GM21367 (cell line): ENCODE data around the gene FXYD4.
A peak's percentile ranks its signal among the peaks of the same experiment; 100 is the strongest.

Source experiments
- ATAC-seq: cut with Tn5 transposase; IDR thresholded peaks from one replicate; pipeline ENCODE4 v1.9.1; 2021; ENCODE audit not compliant: unreplicated experiment

The FXYD4 gene

DNA sequence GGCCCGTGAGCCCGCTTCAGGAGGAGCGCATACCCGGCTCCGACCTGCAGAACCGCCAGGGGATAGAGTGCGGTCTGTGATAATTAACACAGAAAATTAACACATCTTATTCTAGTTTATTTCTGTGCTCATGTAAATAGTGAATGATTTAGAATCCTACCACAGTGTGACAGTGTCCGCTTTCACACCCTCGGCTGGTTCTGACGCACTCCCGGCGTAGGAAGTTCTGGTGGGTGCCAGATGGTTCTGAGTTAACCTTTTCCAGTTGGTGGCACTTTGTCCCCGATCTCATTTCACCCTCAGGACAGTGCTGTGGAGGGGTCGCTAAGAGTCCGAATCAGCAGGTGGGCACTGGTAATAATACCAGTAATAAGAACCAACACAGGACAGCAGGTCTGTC is 28.3 kb upstream of the FXYD4 start:
- no peak for ATAC-seq

DNA sequence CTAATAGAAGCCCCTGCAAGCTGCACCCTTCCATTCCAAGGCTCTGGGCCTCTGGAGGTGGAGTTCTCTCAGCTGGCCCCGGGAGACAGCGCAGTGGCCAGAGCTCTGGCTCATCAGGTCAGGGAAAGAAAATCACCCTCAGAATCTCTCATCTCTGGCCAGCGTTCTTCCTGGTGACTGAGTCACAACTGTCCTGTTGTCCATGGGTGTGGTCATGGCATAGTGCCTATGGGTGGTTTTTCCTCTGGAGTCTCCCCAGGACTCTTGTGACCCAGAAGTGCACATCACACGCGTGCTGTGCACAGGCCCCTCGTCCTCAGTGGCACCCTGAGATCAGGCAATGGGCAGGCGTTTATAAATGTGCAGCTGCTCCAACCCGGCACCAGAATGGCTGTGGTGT is 27.4 kb upstream of the FXYD4 start:
- ATAC-seq = no peak

GRCh38 chr10:43347997-43348396 is 23.4 kb upstream of the FXYD4 start:
- ATAC-seq = no peak

- peak; percentile 100 for ATAC-seq
Measured at GRCh38 chr10:43348511-43349312, 22.7 kb upstream of the FXYD4 start.

DNA sequence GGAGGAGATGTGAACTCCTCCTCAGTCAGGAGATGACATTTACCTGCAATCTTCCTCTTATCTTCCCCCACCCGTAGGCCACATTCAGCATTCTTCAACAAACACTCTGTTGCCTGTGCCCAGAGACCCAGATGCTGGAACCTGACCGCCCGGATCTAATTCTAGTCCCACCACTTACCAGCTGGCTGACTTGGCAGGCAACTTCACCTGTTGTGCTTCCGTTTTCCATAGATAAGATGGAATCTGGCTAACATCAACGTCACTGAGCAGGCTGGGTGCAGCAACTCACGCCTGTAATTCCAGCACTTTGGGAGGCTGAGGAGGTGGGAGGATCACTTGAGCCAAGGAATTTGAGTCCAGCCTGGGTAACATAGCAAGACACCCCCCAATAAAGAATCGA is 21.3 kb upstream of the FXYD4 start:
- no peak for ATAC-seq

DNA sequence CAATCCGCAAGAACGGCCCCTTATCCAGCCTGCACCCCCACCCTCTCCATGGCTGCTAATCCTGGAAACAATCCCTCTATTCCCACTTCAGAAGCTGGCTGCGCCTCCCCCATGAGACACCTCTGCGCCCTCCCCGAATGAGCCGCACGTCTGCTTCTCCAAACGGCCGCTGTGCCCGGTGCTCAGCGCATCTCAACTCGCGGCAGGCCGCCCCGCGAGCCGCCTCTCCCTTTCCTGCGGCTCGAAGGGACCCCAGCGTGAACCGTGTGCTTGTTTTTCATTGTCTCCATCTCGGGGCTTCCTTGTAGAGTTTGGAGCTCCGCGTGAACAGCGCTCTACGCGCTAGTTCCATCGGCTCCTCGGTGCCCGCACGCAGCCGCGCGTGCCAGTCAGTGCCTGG is 20.8 kb upstream of the FXYD4 start:
- ATAC-seq = no peak

DNA sequence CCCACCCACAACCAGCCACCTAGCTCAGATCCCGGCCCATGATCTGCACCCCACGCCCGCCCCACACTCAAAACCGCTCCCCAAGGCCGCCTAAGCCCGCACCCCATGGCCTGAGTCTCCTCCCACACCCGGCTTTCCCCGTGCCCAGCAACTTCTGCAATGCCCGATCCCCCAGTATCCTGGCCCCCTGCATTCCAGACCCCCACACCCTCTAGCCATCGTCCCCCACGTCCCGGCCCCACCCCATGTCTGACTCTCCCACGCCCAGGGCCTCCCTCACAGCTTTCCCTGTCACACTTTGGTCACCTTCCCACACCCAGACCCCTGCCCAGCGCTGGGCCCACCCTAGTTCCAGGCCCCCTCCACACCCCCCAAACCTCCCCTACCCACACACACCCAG is 20.1 kb upstream of the FXYD4 start:
- ATAC-seq = no peak

GRCh38 chr10:43352951-43353350 is 18.5 kb upstream of the FXYD4 start:
- ATAC-seq = no peak

GRCh38 chr10:43353495-43354329 is 17.7 kb upstream of the FXYD4 start:
- no peak for ATAC-seq

DNA sequence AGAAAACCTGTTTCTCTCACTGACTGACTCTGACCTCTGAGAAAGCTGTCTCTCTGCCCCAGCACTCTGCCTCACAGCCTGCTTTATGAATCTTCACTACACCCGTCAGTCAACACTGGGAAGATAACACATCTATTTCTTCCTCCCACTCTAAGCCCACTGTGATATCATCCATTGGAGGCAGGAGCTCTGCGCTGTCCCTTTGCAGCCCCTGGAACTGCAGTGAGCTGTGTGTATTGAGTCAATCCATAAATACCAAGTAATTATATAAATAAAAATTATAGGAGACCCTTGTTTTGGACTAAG is 17.2 kb upstream of the FXYD4 start:
- ATAC-seq = no peak

GRCh38 chr10:43354879-43355380 is 16.5 kb upstream of the FXYD4 start:
- ATAC-seq = no peak

- no peak for ATAC-seq
Measured at GRCh38 chr10:43355749-43356371, 15.6 kb upstream of the FXYD4 start.

GRCh38 chr10:43360086-43360485 is 11.3 kb upstream of the FXYD4 start:
- ATAC-seq = no peak

- ATAC-seq = no peak
Measured at GRCh38 chr10:43361547-43362190, 9.8 kb upstream of the FXYD4 start.

DNA sequence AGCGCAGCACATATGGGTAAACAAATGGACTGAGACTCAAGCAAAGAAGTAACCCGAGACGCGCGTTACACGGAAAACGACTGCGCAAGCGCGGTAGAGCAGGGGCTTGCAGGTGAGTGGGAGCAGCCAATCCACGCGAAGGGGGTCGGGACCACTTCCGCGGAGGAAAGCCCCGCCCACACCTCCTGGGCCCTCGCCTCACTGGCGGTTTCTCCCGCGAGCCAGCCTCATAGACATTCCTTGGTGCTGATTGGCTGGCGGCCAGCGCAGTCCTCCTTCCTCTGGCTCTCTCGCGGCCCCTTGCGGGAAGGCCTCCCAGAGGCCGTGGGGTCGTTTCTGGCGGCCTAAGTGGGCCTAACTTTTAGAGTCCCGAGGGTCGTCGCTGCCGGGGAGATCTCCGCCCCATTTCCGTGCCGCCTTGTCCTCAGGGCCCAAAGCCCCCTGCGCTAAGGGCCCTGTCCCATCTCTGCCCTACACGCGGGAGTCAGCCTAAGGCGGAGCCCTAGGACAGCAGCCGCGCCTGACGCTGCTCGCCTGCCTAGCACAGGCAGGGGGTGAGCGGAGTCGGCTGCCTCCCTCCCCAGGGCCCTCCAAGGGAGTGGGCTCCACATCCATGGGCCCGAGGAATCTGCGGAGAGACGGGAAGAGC is 9.1 kb upstream of the FXYD4 start:
- peak; percentile 94 for ATAC-seq

- ATAC-seq = no peak
Measured at GRCh38 chr10:43365001-43365400, 6.4 kb upstream of the FXYD4 start.

DNA sequence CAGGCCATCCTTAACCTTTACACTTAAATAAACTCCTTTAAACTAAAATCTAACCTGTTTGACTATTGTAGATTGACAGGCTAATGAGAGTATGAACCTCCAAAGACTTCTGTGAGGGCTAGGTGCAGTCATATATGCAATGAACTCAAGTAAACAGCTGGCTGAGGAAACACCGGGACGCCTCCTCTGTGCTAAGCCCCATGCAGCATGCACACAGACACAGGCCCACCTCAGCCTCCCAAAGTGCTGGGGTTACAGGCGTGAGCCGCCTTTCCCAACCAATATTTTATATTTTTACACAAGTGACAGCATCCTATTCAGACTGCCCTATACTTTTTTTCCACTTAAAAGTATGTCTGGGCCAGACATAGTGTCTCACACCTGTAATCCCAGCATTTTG is 1.5 kb upstream of the FXYD4 start:
- no peak for ATAC-seq

DNA sequence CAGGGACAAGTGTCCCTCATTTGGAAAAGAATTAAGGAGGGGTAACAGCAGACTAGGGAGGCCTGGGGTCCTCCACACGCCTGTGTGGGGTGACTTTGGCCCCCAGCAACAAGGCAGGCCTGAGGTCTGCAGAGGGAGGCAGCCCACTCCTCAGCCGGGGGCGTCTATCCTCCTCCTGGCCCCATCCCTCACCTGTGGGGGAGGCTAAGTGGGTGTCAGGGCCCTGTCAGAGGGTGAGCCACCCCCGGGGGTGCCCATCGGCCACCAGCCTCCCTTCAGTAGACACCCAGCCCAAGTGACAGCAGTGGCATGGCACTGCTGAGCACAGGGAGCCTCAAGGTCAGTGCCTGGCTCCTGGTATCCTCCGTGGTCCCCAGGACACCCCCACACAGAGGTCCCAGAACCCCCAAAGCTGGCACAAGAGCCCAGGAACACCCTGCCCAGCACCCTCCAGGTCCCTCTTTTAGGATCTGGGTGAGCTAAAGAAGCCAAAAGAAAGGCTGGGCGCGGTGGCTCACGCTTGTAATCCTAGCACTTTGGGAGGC is 693 bp upstream of the FXYD4 start:
- ATAC-seq = no peak

DNA sequence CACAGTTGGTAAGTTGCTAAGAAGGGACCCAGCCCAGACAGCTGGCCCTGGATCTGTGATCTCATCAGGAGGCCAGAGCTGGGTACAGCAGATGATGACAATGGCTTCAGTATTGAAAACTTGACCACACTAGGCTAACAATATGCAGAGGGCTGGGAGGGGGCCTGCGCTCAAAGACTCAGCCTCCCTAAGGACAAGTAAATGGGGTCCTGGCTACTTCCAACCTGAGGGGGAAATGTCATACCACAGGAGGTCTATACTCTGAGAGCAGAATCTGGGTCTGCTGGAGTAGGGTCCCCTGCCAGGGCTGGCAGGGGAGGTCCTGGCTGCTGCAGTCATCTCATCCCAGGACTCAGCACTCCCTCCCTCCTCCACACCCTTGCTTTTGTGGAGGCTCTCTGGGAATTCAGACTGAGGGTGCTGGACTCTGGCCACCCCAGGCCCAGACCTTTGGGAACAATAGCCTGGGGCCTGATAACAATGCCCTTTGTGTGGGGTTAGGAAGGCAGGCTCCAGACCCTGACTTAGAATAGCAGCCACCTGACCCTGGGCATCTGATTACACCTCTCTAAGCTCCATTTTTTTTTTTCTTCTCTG is 1.4 kb downstream of the FXYD4 start:
- no peak for ATAC-seq

GRCh38 chr10:43373461-43373860 is 2.0 kb downstream of the FXYD4 start:
- no peak for ATAC-seq
